Body of pancreas (tissue), 4 donors: Measurements from ENCODE around the gene WDR46. TPM values are rescaled to one million over a fixed set of nuclear protein-coding genes. Genes with fewer than 3 reads are reported as not detected.

Source experiments
- ATAC-seq: fragments of 150-250 bp; one replicate; pipeline ENCODE4 v1.9.1; 2016
- DNase-seq, 4 donors: peaks; one replicate each; pipeline ENCODE4 v3.0.0-alpha.2; 2019
- H3K27ac ChIP-seq, 4 donors: fragments of 200-600 bp; sonication (generic); 1 replicate in 3 of 4; 2 replicates in 1 of 4; pipeline versions ENCODE4 v1.5.1 to v1.6.1; 2016 to 2019; ENCODE audit warnings: mild to moderate bottlenecking in 1 of 4, mixed read lengths in 1 of 4, moderate library complexity in 1 of 4
- H3K27me3 ChIP-seq, 2 donors: fragments of 200-600 bp; sonication (generic); one replicate each; pipeline ENCODE4 v1.6.0; 2016; ENCODE audit warnings: mild to moderate bottlenecking in 1 of 2
- H3K36me3 ChIP-seq, 2 donors: fragments of 200-600 bp; sonication (generic); replicated peaks in 1 of 2; 2 replicates each; pipeline ENCODE4 v1.5.1; 2016; ENCODE audit warnings: low read depth in 2 of 2; ENCODE audit not compliant: insufficient read depth in 1 of 2
- H3K4me1 ChIP-seq: fragments of 200-600 bp; sonication (generic); one replicate; pipeline ENCODE4 v1.6.0; 2016
- H3K4me3 ChIP-seq, 2 donors: fragments of 200-600 bp; sonication (generic); 1 replicate in 1 of 2; 2 replicates in 1 of 2; pipeline ENCODE4 v1.5.1; 2016 to 2019
- H3K9me3 ChIP-seq, 3 donors: fragments of 200-600 bp; sonication (generic); 1 replicate in 2 of 3; 2 replicates in 1 of 3; pipeline ENCODE4 v1.5.1; 2016
- POLR2A ChIP-seq, 3 donors: fragments of 450-650 bp; IDR thresholded peaks; one replicate each; pipeline ENCODE4 v1.6.1; 2016; ENCODE audit warnings: antibody characterized with exemption in 3 of 3, mild to moderate bottlenecking in 2 of 3
- WGBS, 2 donors: methylation state at CpG; one replicate each; pipeline ENCODE4 v1.1.5; 2017; 5-methylcytosine and 5-hydroxymethylcytosine counted together
- intact Hi-C: fragments of 100-400 bp; cut with DNase I; formaldehyde crosslinking; loops from one replicate; pipeline ENCODE4 v1.15.1; 2023
- total RNA-seq, 2 donors: library from RNA; depleted of rRNA; stranded (reverse); fragments of >200 nt; gene quantifications; one replicate each; pipeline ENCODE4 v1.1.0, GENCODE V29; 2016
- TF ChIP-seq, protein P1 (sequence below), 7 experiments: fragments of 450-650 bp in 4 of 7; fragments of 200-600 bp in 3 of 7; sonication (generic) in 3 of 7; IDR thresholded peaks; one replicate each; pipeline ENCODE4 v1.5.1; 2016 to 2019; ENCODE audit warnings: antibody characterized with exemption in 7 of 7

Gene WDR46
- total RNA-seq, 2 donors from 2014 or later, result 27.8 to 43.2 TPM

DNA sequence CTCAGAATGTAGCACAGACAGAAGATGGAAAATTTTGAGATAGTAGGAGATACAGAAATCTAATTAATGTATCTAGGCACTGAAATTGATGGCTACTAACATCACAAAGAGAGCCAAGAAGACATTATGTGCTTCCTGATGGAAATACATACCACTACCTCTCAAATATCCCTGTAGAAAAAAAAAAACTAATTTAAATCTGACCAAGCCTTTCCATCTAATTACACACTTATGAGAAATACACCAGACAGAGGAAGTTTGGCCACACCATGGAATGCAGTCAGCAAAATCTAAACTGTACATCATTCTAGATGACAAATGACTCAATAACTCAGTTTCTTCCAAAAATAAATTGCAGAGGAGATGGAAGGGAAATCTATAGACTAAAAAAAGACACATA lies 36.3 kb downstream of the WDR46 start:
- intact Hi-C loops, result no loop called here
- no peak for ATAC-seq
- DNase-seq, result no peak

DNA sequence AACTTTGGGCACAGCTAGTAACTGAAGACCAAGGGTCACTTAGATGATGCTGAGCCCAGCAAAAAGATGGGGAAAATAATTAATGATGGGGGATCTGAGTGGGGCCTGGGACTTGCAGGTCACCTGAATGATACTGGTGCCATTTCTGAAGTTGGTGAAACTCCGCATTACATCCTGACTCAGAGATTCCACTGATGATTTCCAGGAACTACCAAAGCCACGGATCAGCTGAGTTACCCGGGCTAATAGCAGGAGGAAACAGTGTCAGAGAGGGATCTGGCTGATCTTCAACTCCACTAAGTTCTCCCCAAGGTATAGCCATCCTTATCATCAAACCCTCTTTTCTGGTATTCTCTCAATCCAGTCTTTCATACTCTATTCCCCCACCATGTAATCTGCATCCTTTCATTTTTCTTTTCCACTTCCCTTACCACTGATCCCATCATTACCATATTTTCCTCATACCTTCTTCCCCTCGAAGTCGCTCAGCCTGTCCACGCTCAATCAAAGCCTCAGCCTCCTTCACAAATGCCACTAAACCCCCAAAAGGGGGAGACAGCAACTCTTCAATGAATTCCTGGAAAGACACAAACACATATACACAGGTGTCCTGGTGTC lies 37.5 kb downstream of the WDR46 start:
- intact Hi-C loops, result no loop called here
- Histone ChIP-seq H3K4me3 (no peak overlapping the region), H3K36me3 (peaks cover 0 to 4% of the 10 kb centered on the region in 2 donors), H3K4me1 (peaks cover 22% of the 10 kb centered on the region), H3K27ac (no peak overlapping the region), H3K9me3 (no peaks in the 10 kb centered on the region), H3K27me3 (no peaks in the 10 kb centered on the region)
- WGBS, 2 donors, result 78 to 80% methylated on average over 6 of the region's 6 CpGs
- ATAC-seq (no peak), DNase-seq (no peak)
- TF ChIP-seq POLR2A (IDR thresholded peaks at IDR 0.05), result no peak
- TF ChIP-seq, protein P1, sequence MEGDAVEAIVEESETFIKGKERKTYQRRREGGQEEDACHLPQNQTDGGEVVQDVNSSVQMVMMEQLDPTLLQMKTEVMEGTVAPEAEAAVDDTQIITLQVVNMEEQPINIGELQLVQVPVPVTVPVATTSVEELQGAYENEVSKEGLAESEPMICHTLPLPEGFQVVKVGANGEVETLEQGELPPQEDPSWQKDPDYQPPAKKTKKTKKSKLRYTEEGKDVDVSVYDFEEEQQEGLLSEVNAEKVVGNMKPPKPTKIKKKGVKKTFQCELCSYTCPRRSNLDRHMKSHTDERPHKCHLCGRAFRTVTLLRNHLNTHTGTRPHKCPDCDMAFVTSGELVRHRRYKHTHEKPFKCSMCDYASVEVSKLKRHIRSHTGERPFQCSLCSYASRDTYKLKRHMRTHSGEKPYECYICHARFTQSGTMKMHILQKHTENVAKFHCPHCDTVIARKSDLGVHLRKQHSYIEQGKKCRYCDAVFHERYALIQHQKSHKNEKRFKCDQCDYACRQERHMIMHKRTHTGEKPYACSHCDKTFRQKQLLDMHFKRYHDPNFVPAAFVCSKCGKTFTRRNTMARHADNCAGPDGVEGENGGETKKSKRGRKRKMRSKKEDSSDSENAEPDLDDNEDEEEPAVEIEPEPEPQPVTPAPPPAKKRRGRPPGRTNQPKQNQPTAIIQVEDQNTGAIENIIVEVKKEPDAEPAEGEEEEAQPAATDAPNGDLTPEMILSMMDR (IDR thresholded peaks at IDR 0.05), result no peak

More for the DNA sequence above, 36.3 kb downstream of the WDR46 start:
- peaks cover 22% of the 10 kb centered on the region for H3K4me1 ChIP-seq
- H3K27ac ChIP-seq, result no peak overlapping the region
- H3K9me3 ChIP-seq, result no peaks in the 10 kb centered on the region
- TF ChIP-seq, protein P1 (IDR thresholded peaks at IDR 0.05), result no peak
- TF ChIP-seq POLR2A (IDR thresholded peaks at IDR 0.05), result no peak
- H3K4me3 ChIP-seq, result no peak overlapping the region
- peaks cover 0 to 4% of the 10 kb centered on the region in 2 donors for H3K36me3 ChIP-seq
- H3K27me3 ChIP-seq, result no peaks in the 10 kb centered on the region

DNA sequence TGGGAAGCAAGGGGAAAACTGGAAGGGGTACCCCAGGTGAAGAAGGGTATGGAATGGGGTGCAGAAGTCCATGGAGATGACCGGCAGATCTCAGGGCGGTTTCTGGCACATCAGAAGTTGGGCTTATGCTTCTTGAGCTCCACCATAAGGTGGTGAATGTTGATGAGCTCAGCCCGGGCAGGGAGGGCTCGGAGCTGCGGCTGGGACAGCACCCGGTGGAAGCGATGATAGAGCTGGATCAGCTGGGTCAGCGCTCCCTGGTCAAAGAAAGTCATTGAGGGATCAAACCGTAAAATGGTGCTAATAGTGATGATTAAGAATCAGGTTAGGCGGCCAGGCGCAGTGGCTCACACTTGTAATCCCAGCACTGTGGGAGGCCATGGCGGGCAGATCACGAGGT lies 38.3 kb downstream of the WDR46 start:
- Histone ChIP-seq H3K4me1 (peaks cover 22% of the 10 kb centered on the region), H3K9me3 (no peaks in the 10 kb centered on the region), H3K27ac (no peak overlapping the region), H3K36me3 (peaks cover 0 to 4% of the 10 kb centered on the region in 2 donors), H3K27me3 (no peaks in the 10 kb centered on the region), H3K4me3 (no peak overlapping the region)
- TF ChIP-seq, protein P1 (IDR thresholded peaks at IDR 0.05), result no peak
- no peak for TF ChIP-seq POLR2A (IDR thresholded peaks at IDR 0.05)
- DNase-seq (no peak), ATAC-seq (no peak)
- intact Hi-C loops, result no loop called here
- WGBS, 2 donors, result 92 to 95% methylated on average over 13 of the region's 13 CpGs

DNA sequence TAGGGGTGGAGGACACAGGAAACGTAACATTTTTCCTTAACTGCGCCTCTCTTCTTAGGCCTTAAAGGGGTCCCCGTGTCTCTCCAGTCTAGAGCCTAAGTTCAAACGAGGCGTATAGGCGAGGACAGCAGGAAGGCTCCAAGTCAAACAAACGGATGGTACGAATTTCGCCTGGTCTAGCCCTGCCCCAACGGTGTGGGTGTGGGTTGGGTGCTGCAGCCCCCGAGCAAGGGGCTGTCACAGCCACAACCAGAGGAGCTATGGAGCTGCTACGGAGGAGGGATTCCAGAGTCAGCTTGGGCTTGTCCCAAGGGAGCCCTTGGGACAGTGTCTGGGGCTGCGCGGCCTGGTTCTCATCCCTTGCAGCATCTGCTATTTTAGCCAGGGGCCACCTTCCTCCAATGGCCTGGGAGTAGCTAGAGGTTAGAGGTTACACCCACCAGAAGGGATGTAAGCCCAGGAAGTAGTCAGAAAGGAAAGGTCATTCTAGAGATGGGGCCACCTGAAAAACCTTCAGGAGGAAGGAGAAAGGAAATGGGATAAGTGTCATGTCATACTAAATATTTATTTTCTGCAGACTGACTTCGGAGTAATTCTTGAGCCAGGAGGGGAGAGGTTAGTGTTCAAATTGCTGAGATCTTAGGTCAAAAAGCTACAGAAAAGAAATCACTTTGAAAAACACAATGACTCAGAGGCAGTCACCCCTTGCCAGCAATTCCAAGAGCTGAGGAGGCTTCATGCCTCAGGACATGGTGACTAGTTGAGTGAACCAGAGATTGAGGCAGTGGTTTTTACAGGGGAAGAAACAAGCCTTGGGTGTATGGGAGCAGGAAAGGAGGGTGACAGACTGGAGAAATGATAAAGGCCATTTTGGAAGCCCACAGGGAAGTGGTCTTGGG lies 39.1 kb downstream of the WDR46 start:
- Histone ChIP-seq H3K36me3 (peaks cover 0 to 2% of the 10 kb centered on the region in 2 donors), H3K4me3 (peak overlapping the region; percentile 18 to 26), H3K27ac (peak overlapping the region; percentile 84 to 95 (median 94)), H3K9me3 (no peaks in the 10 kb centered on the region), H3K27me3 (no peaks in the 10 kb centered on the region), H3K4me1 (peaks cover 22% of the 10 kb centered on the region)
- intact Hi-C loops, result loop anchor here (5.0 to 10.0 kb wide), 2 partner anchors 88 to 135 kb away; no protein-coding TSS in a partner anchor
- DNase-seq, result peak in 2 of 4 donors; percentile 11 to 25
- WGBS, 2 donors, result 11 to 13% methylated on average over 15 of the region's 15 CpGs
- no peak for ATAC-seq
- TF ChIP-seq, protein P1 (IDR thresholded peaks at IDR 0.05), result no peak
- TF ChIP-seq POLR2A (IDR thresholded peaks at IDR 0.05), result no peak
